ENCODE data around the gene MOCS3.
"Not testable (repeated sequence)": the region's sequence is repeated elsewhere in the genome, so short reads cannot be mapped to it uniquely, and the experiment has no call there.

Gene MOCS3

GRCh38 chr20:50968289-50968688 is 9.7 kb downstream of the MOCS3 start:
- no peak overlapping the region for H3K4me3 ChIP-seq (ENCODE audit: low read depth, low read length)
- TF ChIP-seq CTCF (IDR thresholded peaks at IDR 0.05; ENCODE audit: low read depth, low read length, missing control alignments) = no peak
- in situ Hi-C loops (cut with HindIII; ENCODE audit: low sequenced_read_pairs) = no loop called here
- no peak for DNase-seq (ENCODE audit: low read depth)

GRCh38 chr20:50969435-50969834 is 10.8 kb downstream of the MOCS3 start:
- no peak for TF ChIP-seq CTCF (IDR thresholded peaks at IDR 0.05; ENCODE audit: low read depth, low read length, missing control alignments)

GRCh38 chr20:50969912-50970311 is 11.3 kb downstream of the MOCS3 start:
- H3K4me3 ChIP-seq (ENCODE audit: low read depth, low read length) = no peak overlapping the region
- no peak for TF ChIP-seq CTCF (IDR thresholded peaks at IDR 0.05; ENCODE audit: low read depth, low read length, missing control alignments)
- in situ Hi-C loops (cut with HindIII; ENCODE audit: low sequenced_read_pairs) = no loop called here
- no peak for DNase-seq (ENCODE audit: low read depth)

More at GRCh38 chr20:50969435-50969834, 10.8 kb downstream of the MOCS3 start:
- H3K4me3 ChIP-seq (ENCODE audit: low read depth, low read length) = no peak overlapping the region
- no peak for DNase-seq (ENCODE audit: low read depth)
- in situ Hi-C loops (cut with HindIII; ENCODE audit: low sequenced_read_pairs) = no loop called here

- no peak for DNase-seq (ENCODE audit: low read depth)
- no peak for TF ChIP-seq CTCF (IDR thresholded peaks at IDR 0.05; ENCODE audit: low read depth, low read length, missing control alignments)
- no peak overlapping the region for H3K4me3 ChIP-seq (ENCODE audit: low read depth, low read length)
- in situ Hi-C loops (cut with HindIII; ENCODE audit: low sequenced_read_pairs) = no loop called here
These were observed 17.2 kb downstream of the MOCS3 start for GRCh38 chr20:50975701-50976330.

- TF ChIP-seq CTCF (IDR thresholded peaks at IDR 0.05; ENCODE audit: low read depth, low read length, missing control alignments) = no peak
- in situ Hi-C loops (cut with HindIII; ENCODE audit: low sequenced_read_pairs) = no loop called here
- no peak for DNase-seq (ENCODE audit: low read depth)
- H3K4me3 ChIP-seq (ENCODE audit: low read depth, low read length) = no peak overlapping the region
These were observed 18.7 kb downstream of the MOCS3 start for GRCh38 chr20:50977066-50978021.

GRCh38 chr20:50978533-50978932 is 19.9 kb downstream of the MOCS3 start:
- in situ Hi-C loops (cut with HindIII; ENCODE audit: low sequenced_read_pairs); DNase-seq (ENCODE audit: low read depth); H3K4me3 ChIP-seq (ENCODE audit: low read depth, low read length): not testable (repeated sequence)
